ENCODE results near the gene GP1BA.

DNA sequence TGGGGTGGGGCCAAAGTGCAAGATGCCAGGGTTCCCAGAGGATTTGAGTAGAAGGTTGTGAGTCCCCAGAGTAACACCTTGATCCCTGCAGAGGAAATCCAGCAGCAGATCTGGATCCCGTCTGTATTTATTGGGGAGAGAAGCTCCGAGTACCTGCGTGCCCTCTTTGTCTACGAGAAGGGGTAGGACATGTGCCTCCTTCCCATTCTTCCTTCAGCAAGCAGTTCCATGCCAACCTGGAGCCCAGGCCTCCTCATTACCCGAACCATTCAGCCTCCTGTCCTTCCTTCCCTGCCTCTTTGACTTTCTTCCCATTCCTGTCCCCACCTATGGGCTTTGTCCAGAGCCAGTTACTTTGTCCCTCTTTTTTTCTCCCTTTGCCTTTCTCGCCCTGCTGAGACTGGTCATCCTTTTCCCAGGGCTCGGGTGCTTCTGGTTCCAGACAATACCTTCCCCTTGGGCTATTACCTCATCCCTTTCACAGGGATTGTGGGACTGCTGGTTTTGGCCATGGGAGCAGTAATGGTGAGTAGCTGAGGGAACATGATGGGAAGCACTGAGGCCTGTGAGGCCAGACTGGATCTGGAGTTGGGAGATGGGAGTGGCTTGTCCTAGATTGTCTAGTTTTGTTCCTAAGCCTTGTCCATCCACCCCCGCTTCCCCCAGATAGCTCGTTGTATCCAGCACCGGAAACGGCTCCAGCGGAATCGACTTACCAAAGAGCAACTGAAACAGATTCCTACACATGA is 10.9 kb downstream of the GP1BA start:
- no peak for TF ChIP-seq EZH2 (IDR thresholded peaks at IDR 0.05; ENCODE audit: borderline replicate concordance)
- TF ChIP-seq, protein P1, sequence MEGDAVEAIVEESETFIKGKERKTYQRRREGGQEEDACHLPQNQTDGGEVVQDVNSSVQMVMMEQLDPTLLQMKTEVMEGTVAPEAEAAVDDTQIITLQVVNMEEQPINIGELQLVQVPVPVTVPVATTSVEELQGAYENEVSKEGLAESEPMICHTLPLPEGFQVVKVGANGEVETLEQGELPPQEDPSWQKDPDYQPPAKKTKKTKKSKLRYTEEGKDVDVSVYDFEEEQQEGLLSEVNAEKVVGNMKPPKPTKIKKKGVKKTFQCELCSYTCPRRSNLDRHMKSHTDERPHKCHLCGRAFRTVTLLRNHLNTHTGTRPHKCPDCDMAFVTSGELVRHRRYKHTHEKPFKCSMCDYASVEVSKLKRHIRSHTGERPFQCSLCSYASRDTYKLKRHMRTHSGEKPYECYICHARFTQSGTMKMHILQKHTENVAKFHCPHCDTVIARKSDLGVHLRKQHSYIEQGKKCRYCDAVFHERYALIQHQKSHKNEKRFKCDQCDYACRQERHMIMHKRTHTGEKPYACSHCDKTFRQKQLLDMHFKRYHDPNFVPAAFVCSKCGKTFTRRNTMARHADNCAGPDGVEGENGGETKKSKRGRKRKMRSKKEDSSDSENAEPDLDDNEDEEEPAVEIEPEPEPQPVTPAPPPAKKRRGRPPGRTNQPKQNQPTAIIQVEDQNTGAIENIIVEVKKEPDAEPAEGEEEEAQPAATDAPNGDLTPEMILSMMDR (IDR thresholded peaks at IDR 0.05; ENCODE audit: poor library complexity): no peak

Data from hepatocyte (in vitro differentiated cells).